Astrocyte of the spinal cord (primary cell): ENCODE results near the gene ZNF614.

Experiments
- DNase-seq: peaks from one replicate; pipeline ENCODE4 v3.0.0; 2011; ENCODE audit warnings: low read depth, low spot score
- H3K4me3 ChIP-seq: 2 replicates; pipeline ENCODE4 v1.5.1; 2011; ENCODE audit warnings: low read depth, mild to moderate bottlenecking, low read length, moderate library complexity
- CTCF ChIP-seq: IDR thresholded peaks from 2 replicates; pipeline ENCODE4 v1.5.1; 2012; ENCODE audit warnings: low read depth, mild to moderate bottlenecking, low read length, inconsistent platforms
- in situ Hi-C: cut with HindIII; loops from 2 replicates; pipeline ENCODE4 v1.10.0; 2017; ENCODE audit warnings: low sequenced_read_pairs

Gene ZNF614

GRCh38 chr19:52020506-52020905 lies 7.7 kb downstream of the ZNF614 start:
- DNase-seq, result no peak
- no peak for TF ChIP-seq CTCF
- in situ Hi-C loops, result no loop called here
- no peak overlapping the region for H3K4me3 ChIP-seq

- no peak overlapping the region for H3K4me3 ChIP-seq
- in situ Hi-C loops, result no loop called here
- DNase-seq, result no peak
Measured at GRCh38 chr19:52010674-52011073, 17.5 kb downstream of the ZNF614 start.

GRCh38 chr19:52007806-52008557 lies 20.2 kb downstream of the ZNF614 start, which contains the start of gene ZNF615:
ZNF615 (minus strand) TSS chr19:52008211; CDS start chr19:52003711, 4,500 bp downstream.
- H3K4me3 ChIP-seq, result peak within 1 kb of the TSS; percentile 85
- in situ Hi-C loops, result no loop called here
- no peak for TF ChIP-seq CTCF
- DNase-seq, result peak; percentile 88

More at GRCh38 chr19:52010674-52011073, 17.5 kb downstream of the ZNF614 start:
- TF ChIP-seq CTCF, result no peak

GRCh38 chr19:52007451-52007805 lies 20.8 kb downstream of the ZNF614 start:
- in situ Hi-C loops, result no loop called here
- no peak for DNase-seq
- peak overlapping the region; percentile 85 for H3K4me3 ChIP-seq
- TF ChIP-seq CTCF, result no peak

GRCh38 chr19:51994048-51994644 lies 34.0 kb downstream of the ZNF614 start:
- DNase-seq, result peak; percentile 3
- in situ Hi-C loops, result no loop called here
- no peak for TF ChIP-seq CTCF
- H3K4me3 ChIP-seq, result no peak overlapping the region

- no peak for TF ChIP-seq CTCF
- H3K4me3 ChIP-seq, result no peak overlapping the region
- in situ Hi-C loops, result no loop called here
- DNase-seq, result no peak
Measured at GRCh38 chr19:51993422-51993821, 34.8 kb downstream of the ZNF614 start.
